CD4-positive, alpha-beta T cell (primary cell): ENCODE data around the gene REEP2. TPM values are rescaled to one million over a fixed set of nuclear protein-coding genes. Genes with fewer than 3 reads are reported as not detected.

Experiments
- ATAC-seq: fragments of 200-7000 bp; cut with Tn5 transposase; one replicate; pipeline ENCODE4 v1.10.0; 2022; ENCODE audit warnings: mild to moderate bottlenecking; ENCODE audit not compliant: poor library complexity
- CTCF ChIA-PET: fragments of 350-600 bp; sonication (Branson Sonifier 250); formaldehyde crosslinking; loops from one replicate; lab custom pipeline; 2021; ENCODE audit warnings: antibody characterized with exemption, inconsistent platforms; lab: Charles Lee
- POLR2A ChIA-PET: fragments of 350-600 bp; sonication (Branson Sonifier 250); formaldehyde crosslinking; loops from one replicate; lab custom pipeline; 2021; ENCODE audit warnings: antibody characterized with exemption, inconsistent platforms; lab: Charles Lee
- DNase-seq, 14 experiments: peaks; one replicate each; pipeline ENCODE4 v3.0.0-alpha.2; 2013 to 2020; ENCODE audit warnings: mixed read lengths in 2 of 14
- H3K27ac ChIP-seq, 2 donors: one replicate each; pipeline versions ENCODE4 v1.5.1 to v1.7.0; 2013; ENCODE audit warnings: low read length in 2 of 2, low read depth in 1 of 2, mild to moderate bottlenecking in 1 of 2
- H3K27me3 ChIP-seq, 2 experiments: 1 replicate in 1 of 2; 2 replicates in 1 of 2; pipeline versions ENCODE4 v1.6.1 to v1.7.0; 2013; ENCODE audit warnings: low read length in 2 of 2, control low read depth in 1 of 2, mild to moderate bottlenecking in 1 of 2, moderate library complexity in 1 of 2; ENCODE audit not compliant: insufficient read depth in 2 of 2, control insufficient read depth in 1 of 2
- H3K36me3 ChIP-seq: one replicate; pipeline ENCODE4 v1.6.1; 2013; ENCODE audit warnings: low read length, control low read depth; ENCODE audit not compliant: insufficient read depth
- H3K4me1 ChIP-seq: one replicate; pipeline ENCODE4 v1.6.1; 2013; ENCODE audit warnings: low read length, control low read depth; ENCODE audit not compliant: insufficient read depth
- H3K4me3 ChIP-seq: one replicate; pipeline ENCODE4 v1.5.1; 2013; ENCODE audit warnings: mild to moderate bottlenecking, low read length, moderate library complexity
- H3K9me3 ChIP-seq, 2 experiments: 1 replicate in 1 of 2; 2 replicates in 1 of 2; pipeline versions ENCODE4 v1.6.1 to v1.7.0; 2013; ENCODE audit warnings: low read length in 2 of 2, mild to moderate bottlenecking in 2 of 2, control low read depth in 1 of 2, moderate library complexity in 1 of 2; ENCODE audit not compliant: control insufficient read depth in 1 of 2, insufficient read depth in 1 of 2
- H3K27ac Mint-ChIP-seq: one replicate; pipeline ENCODE4 v1.8.0; 2020; ENCODE audit warnings: mixed read lengths
- H3K27me3 Mint-ChIP-seq: one replicate; pipeline ENCODE4 v1.8.0; 2021; ENCODE audit warnings: mixed read lengths
- H3K36me3 Mint-ChIP-seq: one replicate; pipeline ENCODE4 v1.8.0; 2021; ENCODE audit warnings: low read depth, mixed read lengths
- H3K4me1 Mint-ChIP-seq: one replicate; pipeline ENCODE4 v1.8.0; 2021; ENCODE audit warnings: low read depth, mixed read lengths
- H3K4me3 Mint-ChIP-seq: one replicate; pipeline ENCODE4 v1.8.0; 2020; ENCODE audit warnings: mild to moderate bottlenecking, mixed read lengths
- H3K9me3 Mint-ChIP-seq: one replicate; pipeline ENCODE4 v1.8.0; 2020; ENCODE audit warnings: mixed read lengths
- intact Hi-C, 2 experiments: fragments of 100-400 bp; cut with DNase I in 1 of 2; cut with micrococcal nuclease in 1 of 2; formaldehyde crosslinking; loops; one replicate each; pipeline versions ENCODE4 v1.15.1 to v1.9.0; 2023 to 2025; cut with DNase I, micrococcal nuclease
- total RNA-seq, 174 experiments: library from RNA in 2 of 174; stranded (reverse) in 2 of 174; gene quantifications; one replicate each; pipeline ENCODE4 v1.2.3 and lab custom pipeline; 2021 to 2026
- TF ChIP-seq, protein P1 (sequence below): fragments of 200-600 bp; IDR thresholded peaks from one replicate; pipeline ENCODE4 v1.8.0; 2022; ENCODE audit warnings: antibody characterized with exemption, mild to moderate bottlenecking

REEP2 gene
- total RNA-seq, 2 experiments from 2014 or later = 0.33 to 0.34 TPM

DNA sequence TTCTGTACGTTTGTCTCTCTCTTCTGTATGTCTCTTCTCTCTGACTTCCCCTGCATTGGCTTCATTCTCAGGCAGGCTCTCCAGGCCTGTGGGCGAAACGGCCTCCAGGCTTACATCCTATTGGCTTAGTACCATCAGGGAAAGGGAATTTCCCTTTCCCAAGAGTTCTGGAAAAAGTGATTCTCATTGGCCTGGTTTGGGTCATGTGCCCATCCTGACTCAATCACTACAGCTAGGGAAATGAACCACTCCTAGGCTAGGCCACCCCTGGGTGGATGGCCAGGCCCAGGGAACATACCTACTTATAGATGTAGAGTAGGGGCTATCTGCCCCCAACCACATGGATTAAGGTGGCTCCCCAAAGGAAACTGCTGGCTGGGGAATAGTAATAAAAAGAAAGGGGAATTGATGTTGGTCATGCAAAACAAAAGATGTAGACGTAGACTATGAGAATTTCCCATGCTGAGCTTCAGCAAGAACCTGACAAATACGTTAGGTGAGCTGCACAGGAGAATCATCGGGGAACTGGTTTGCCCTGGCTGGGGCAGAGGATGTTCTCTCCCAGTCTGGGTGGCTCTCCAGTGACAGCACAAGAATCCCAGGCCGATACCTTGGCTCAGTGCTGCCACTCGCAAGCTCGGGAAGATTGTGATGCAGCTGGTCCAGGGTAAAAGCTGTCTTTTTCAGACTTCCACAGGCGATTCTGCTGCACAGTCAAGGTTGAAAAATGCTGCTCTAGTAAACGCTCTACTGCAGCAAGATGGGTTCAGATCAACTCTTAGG is 22.7 kb downstream of the REEP2 start:
- TF ChIP-seq, protein P1, sequence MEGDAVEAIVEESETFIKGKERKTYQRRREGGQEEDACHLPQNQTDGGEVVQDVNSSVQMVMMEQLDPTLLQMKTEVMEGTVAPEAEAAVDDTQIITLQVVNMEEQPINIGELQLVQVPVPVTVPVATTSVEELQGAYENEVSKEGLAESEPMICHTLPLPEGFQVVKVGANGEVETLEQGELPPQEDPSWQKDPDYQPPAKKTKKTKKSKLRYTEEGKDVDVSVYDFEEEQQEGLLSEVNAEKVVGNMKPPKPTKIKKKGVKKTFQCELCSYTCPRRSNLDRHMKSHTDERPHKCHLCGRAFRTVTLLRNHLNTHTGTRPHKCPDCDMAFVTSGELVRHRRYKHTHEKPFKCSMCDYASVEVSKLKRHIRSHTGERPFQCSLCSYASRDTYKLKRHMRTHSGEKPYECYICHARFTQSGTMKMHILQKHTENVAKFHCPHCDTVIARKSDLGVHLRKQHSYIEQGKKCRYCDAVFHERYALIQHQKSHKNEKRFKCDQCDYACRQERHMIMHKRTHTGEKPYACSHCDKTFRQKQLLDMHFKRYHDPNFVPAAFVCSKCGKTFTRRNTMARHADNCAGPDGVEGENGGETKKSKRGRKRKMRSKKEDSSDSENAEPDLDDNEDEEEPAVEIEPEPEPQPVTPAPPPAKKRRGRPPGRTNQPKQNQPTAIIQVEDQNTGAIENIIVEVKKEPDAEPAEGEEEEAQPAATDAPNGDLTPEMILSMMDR = no peak
- H3K4me3 ChIP-seq = no peak overlapping the region
- H3K27me3 Mint-ChIP-seq = no peaks in the 10 kb centered on the region
- ChIA-PET POLR2A (no interaction called here), CTCF (interaction anchor here (1.6 to 2.0 kb wide), 2 partner anchors 11 to 43 kb away, joined by 4 to 7 read pairs; no protein-coding TSS in a partner anchor)
- H3K4me3 Mint-ChIP-seq = peak overlapping the region; percentile 54
- DNase-seq (no peak), ATAC-seq (no peak)
- peaks cover 41% of the 10 kb centered on the region for H3K4me1 Mint-ChIP-seq
- peak overlapping the region; percentile 91 for H3K27ac Mint-ChIP-seq
- no peak overlapping the region for H3K27ac ChIP-seq
- no peaks in the 10 kb centered on the region for H3K27me3 ChIP-seq
- intact Hi-C loops = loop anchor here in 1 of 2 experiments (10.0 kb wide), 2 partner anchors 113 to 943 kb away; partner anchors contain the start of genes HSPA9 and SPATA24
- peaks cover 8% of the 10 kb centered on the region for H3K36me3 Mint-ChIP-seq
- no peaks in the 10 kb centered on the region for H3K36me3 ChIP-seq
- no peaks in the 10 kb centered on the region for H3K9me3 Mint-ChIP-seq
- peaks cover 56% of the 10 kb centered on the region for H3K4me1 ChIP-seq
- no peaks in the 10 kb centered on the region for H3K9me3 ChIP-seq

DNA sequence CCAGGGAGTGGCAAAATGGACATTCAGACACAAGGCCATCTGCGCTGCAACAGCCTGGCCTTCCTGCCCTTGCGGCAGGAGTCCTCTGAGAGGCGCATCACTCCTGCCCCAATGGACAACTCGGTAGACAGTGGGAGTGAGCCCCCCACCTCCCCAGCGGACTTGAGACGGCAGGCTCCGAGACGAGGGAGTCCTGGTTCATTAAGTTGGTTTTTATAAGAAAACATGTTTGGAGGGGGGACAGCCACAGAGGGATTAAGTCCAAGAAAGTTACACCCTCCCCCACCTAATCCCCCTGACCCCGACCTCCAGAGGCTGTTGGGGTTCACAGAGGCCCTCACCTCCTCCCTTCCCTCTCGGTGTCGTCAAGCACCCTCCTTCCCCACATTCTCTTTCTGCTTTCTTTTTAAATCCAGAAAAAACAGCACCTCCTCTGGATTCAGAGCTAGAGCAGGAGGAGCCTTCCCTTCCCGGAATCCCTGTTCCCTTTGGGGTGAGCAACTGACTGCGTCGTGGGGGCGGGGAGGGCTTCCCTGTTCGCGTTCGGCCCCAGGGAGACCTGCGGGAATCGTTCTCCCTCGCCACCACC is 24.7 kb downstream of the REEP2 start:
- no peaks in the 10 kb centered on the region for H3K27me3 ChIP-seq
- Mint-ChIP-seq H3K27ac (peak overlapping the region; percentile 93), H3K27me3 (no peaks in the 10 kb centered on the region), H3K4me3 (peak overlapping the region; percentile 96), H3K4me1 (peaks cover 50% of the 10 kb centered on the region), H3K36me3 (peaks cover 20% of the 10 kb centered on the region), H3K9me3 (no peaks in the 10 kb centered on the region)
- DNase-seq = peak in 1 of 14 experiments; percentile 43
- peak overlapping the region; percentile 60 for H3K4me3 ChIP-seq
- ChIA-PET CTCF (interaction anchor here (1.0 to 4.7 kb wide), 8 partner anchors 11 to 112 kb away, joined by 3 to 38 read pairs (median 12); partner anchors contain the start of genes ETF1 and KDM3B), POLR2A (interaction anchor here (1.3 to 4.0 kb wide), 4 partner anchors 40 to 112 kb away, joined by 4 to 59 read pairs (median 25); partner anchors contain the start of genes ETF1, HSPA9 and KDM3B)
- intact Hi-C loops = loop anchor here (1.0 to 10.0 kb wide), 5 partner anchors 39 to 941 kb away; partner anchors contain the start of genes ETF1 (in 1 of the 2), HSPA9 (in 1 of the 2) and SPATA24 (in 1 of the 2)
- ATAC-seq = no peak
- no peaks in the 10 kb centered on the region for H3K9me3 ChIP-seq
- H3K27ac ChIP-seq = peak overlapping the region; percentile 89 to 94
- peaks cover 9% of the 10 kb centered on the region for H3K36me3 ChIP-seq
- H3K4me1 ChIP-seq = peaks cover 65% of the 10 kb centered on the region
- TF ChIP-seq, protein P1 = no peak

DNA sequence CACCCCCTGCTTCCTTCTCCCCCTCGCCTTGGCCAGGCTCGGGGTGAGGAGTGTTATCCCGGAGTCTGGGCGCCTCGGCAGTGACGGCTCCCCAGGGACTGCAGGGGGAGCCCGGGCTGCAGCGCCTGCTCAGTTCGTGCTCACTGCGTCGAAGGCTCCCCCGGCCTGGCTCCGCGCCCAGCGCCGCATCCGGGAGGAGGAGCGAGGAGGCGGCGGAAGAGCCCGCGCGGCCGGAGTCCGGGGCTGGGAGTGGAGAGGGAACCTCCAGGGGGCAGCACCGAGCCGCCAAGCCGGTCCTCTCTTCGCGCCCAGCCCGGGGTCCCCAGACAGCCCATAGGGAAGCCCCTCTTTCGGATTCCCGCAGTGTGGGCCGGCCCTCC is 25.1 kb downstream of the REEP2 start:
- peaks cover 50% of the 10 kb centered on the region for H3K4me1 Mint-ChIP-seq
- ChIA-PET CTCF (interaction anchor here (0.8 to 4.7 kb wide), 12 partner anchors 12 to 112 kb away, joined by 3 to 38 read pairs (median 5); partner anchors contain the start of genes ETF1 and KDM3B), POLR2A (interaction anchor here (1.3 to 4.0 kb wide), 7 partner anchors 29 to 830 kb away, joined by 4 to 59 read pairs (median 20); partner anchors contain the start of genes ETF1, HSPA9, KDM3B and MATR3)
- DNase-seq (peak; percentile 85 to 98 (median 93)), ATAC-seq (peak; percentile 51)
- peak overlapping the region; percentile 93 for H3K27ac Mint-ChIP-seq
- Histone ChIP-seq H3K36me3 (peaks cover 9% of the 10 kb centered on the region), H3K4me1 (peaks cover 60% of the 10 kb centered on the region), H3K27ac (peak overlapping the region; percentile 89 to 94), H3K27me3 (no peaks in the 10 kb centered on the region), H3K4me3 (peak overlapping the region; percentile 60), H3K9me3 (no peaks in the 10 kb centered on the region)
- intact Hi-C loops = loop anchor here (1.0 to 10.0 kb wide), 5 partner anchors 39 to 941 kb away; partner anchors contain the start of genes ETF1 (in 1 of the 2), HSPA9 (in 1 of the 2) and SPATA24 (in 1 of the 2)
- H3K27me3 Mint-ChIP-seq = no peaks in the 10 kb centered on the region
- H3K9me3 Mint-ChIP-seq = no peaks in the 10 kb centered on the region
- TF ChIP-seq, protein P1 = peak; percentile 85
- H3K36me3 Mint-ChIP-seq = peaks cover 20% of the 10 kb centered on the region
- H3K4me3 Mint-ChIP-seq = peak overlapping the region; percentile 96
